Measurements from ENCODE around the gene GPR183. TPM values are rescaled to one million over a fixed set of nuclear protein-coding genes. Genes with fewer than 3 reads are reported as not detected.
A peak's percentile ranks its signal among the peaks of the same experiment; 100 is the strongest.

GPR183 gene
- total RNA-seq, 1 experiment from 2014 or later: 0.11 TPM

- peak within 1 kb of the TSS; percentile 78 for H3K4me3 ChIP-seq (ENCODE audit: low read length)
- H3K27ac ChIP-seq (ENCODE audit: low read length): peak within 1 kb of the TSS; percentile 98
- H3K4me1 ChIP-seq (ENCODE audit: low read length): peaks cover 77% of the 10 kb centered on the region
- H3K79me2 ChIP-seq (ENCODE audit: low read length): peaks cover 80% of the 10 kb centered on the region
- peak within 1 kb of the TSS; percentile 91 for H3K4me2 ChIP-seq (ENCODE audit: low read depth, low read length, poor library complexity, severe bottlenecking)
- no peaks in the 10 kb centered on the region for H3K27me3 ChIP-seq (ENCODE audit: low read length)
- H3K9me2 ChIP-seq (replicated peaks; ENCODE audit: insufficient read depth, low read length): no peaks in the 10 kb centered on the region
- no peaks in the 10 kb centered on the region for H3K9me3 ChIP-seq (ENCODE audit: low read length)
- peaks cover 25% of the 10 kb centered on the region for H3K36me3 ChIP-seq (ENCODE audit: insufficient read depth, low read length)
- H2AFZ ChIP-seq (ENCODE audit: low read length): no peak within 1 kb of the TSS
- DNase-seq: peak; percentile 90
- H4K20me1 ChIP-seq (ENCODE audit: insufficient read depth, low read depth, low read length): peaks cover 15% of the 10 kb centered on the region
- H3K9ac ChIP-seq (ENCODE audit: low read length): peak within 1 kb of the TSS; percentile 73
These were observed 48.9 kb downstream of the GPR183 start, which contains the start of gene GPR18 for GRCh38 chr13:99258210-99258860. TSS of gene GPR18 (minus strand) at chr13:99258379. CDS start at chr13:99255872, 2,507 bp downstream.

- H3K4me2 ChIP-seq (ENCODE audit: low read depth, low read length, poor library complexity, severe bottlenecking): peak overlapping the region; percentile 91
These were observed 49.9 kb downstream of the GPR183 start for GRCh38 chr13:99257291-99257690.

GRCh38 chr13:99256709-99257108 is 50.5 kb downstream of the GPR183 start:
- peak overlapping the region; percentile 73 for H3K9ac ChIP-seq (ENCODE audit: low read length)
- H3K27ac ChIP-seq (ENCODE audit: low read length): peak overlapping the region; percentile 98
- peaks cover 68% of the 10 kb centered on the region for H3K4me1 ChIP-seq (ENCODE audit: low read length)

More at GRCh38 chr13:99257291-99257690, 49.9 kb downstream of the GPR183 start:
- peak overlapping the region; percentile 98 for H3K27ac ChIP-seq (ENCODE audit: low read length)
- H3K9ac ChIP-seq (ENCODE audit: low read length): peak overlapping the region; percentile 73
- H3K27me3 ChIP-seq (ENCODE audit: low read length): no peaks in the 10 kb centered on the region
- no peaks in the 10 kb centered on the region for H3K9me2 ChIP-seq (replicated peaks; ENCODE audit: insufficient read depth, low read length)
- H4K20me1 ChIP-seq (ENCODE audit: insufficient read depth, low read depth, low read length): peaks cover 15% of the 10 kb centered on the region
- peaks cover 75% of the 10 kb centered on the region for H3K79me2 ChIP-seq (ENCODE audit: low read length)
- H3K9me3 ChIP-seq (ENCODE audit: low read length): no peaks in the 10 kb centered on the region
- H3K36me3 ChIP-seq (ENCODE audit: insufficient read depth, low read length): peaks cover 25% of the 10 kb centered on the region
- H2AFZ ChIP-seq (ENCODE audit: low read length): no peak overlapping the region
- peak; percentile 77 for DNase-seq
- peaks cover 68% of the 10 kb centered on the region for H3K4me1 ChIP-seq (ENCODE audit: low read length)
- peak overlapping the region; percentile 78 for H3K4me3 ChIP-seq (ENCODE audit: low read length)

GRCh38 chr13:99256283-99256682 is 50.9 kb downstream of the GPR183 start:
- Histone ChIP-seq H3K4me2 (ENCODE audit: low read depth, low read length, poor library complexity, severe bottlenecking) (peak overlapping the region; percentile 91), H3K9me3 (ENCODE audit: low read length) (no peaks in the 10 kb centered on the region), H3K4me3 (ENCODE audit: low read length) (peak overlapping the region; percentile 78), H2AFZ (ENCODE audit: low read length) (no peak overlapping the region), H4K20me1 (ENCODE audit: insufficient read depth, low read depth, low read length) (peaks cover 15% of the 10 kb centered on the region), H3K79me2 (ENCODE audit: low read length) (peaks cover 76% of the 10 kb centered on the region), H3K36me3 (ENCODE audit: insufficient read depth, low read length) (peaks cover 25% of the 10 kb centered on the region), H3K9ac (ENCODE audit: low read length) (peak overlapping the region; percentile 73), H3K27ac (ENCODE audit: low read length) (peak overlapping the region; percentile 98), H3K4me1 (ENCODE audit: low read length) (peaks cover 68% of the 10 kb centered on the region), H3K9me2 (replicated peaks; ENCODE audit: insufficient read depth, low read length) (no peaks in the 10 kb centered on the region), H3K27me3 (ENCODE audit: low read length) (no peaks in the 10 kb centered on the region)
- DNase-seq: peak; percentile 80

More at GRCh38 chr13:99256709-99257108, 50.5 kb downstream of the GPR183 start:
- Histone ChIP-seq H3K9me2 (replicated peaks; ENCODE audit: insufficient read depth, low read length) (no peaks in the 10 kb centered on the region), H3K36me3 (ENCODE audit: insufficient read depth, low read length) (peaks cover 25% of the 10 kb centered on the region), H3K79me2 (ENCODE audit: low read length) (peaks cover 76% of the 10 kb centered on the region), H2AFZ (ENCODE audit: low read length) (no peak overlapping the region), H3K4me3 (ENCODE audit: low read length) (peak overlapping the region; percentile 78), H3K27me3 (ENCODE audit: low read length) (no peaks in the 10 kb centered on the region), H4K20me1 (ENCODE audit: insufficient read depth, low read depth, low read length) (peaks cover 15% of the 10 kb centered on the region), H3K4me2 (ENCODE audit: low read depth, low read length, poor library complexity, severe bottlenecking) (peak overlapping the region; percentile 91), H3K9me3 (ENCODE audit: low read length) (no peaks in the 10 kb centered on the region)
- DNase-seq: peak; percentile 78

GRCh38 chr13:99255271-99255670 is 51.9 kb downstream of the GPR183 start:
- H2AFZ ChIP-seq (ENCODE audit: low read length): no peak overlapping the region
- no peaks in the 10 kb centered on the region for H3K27me3 ChIP-seq (ENCODE audit: low read length)
- DNase-seq: no peak
- peaks cover 68% of the 10 kb centered on the region for H3K79me2 ChIP-seq (ENCODE audit: low read length)
- no peak overlapping the region for H3K9ac ChIP-seq (ENCODE audit: low read length)
- peaks cover 25% of the 10 kb centered on the region for H3K36me3 ChIP-seq (ENCODE audit: insufficient read depth, low read length)
- peaks cover 59% of the 10 kb centered on the region for H3K4me1 ChIP-seq (ENCODE audit: low read length)
- H3K4me2 ChIP-seq (ENCODE audit: low read depth, low read length, poor library complexity, severe bottlenecking): peak overlapping the region; percentile 91
- H4K20me1 ChIP-seq (ENCODE audit: insufficient read depth, low read depth, low read length): peaks cover 15% of the 10 kb centered on the region
- H3K4me3 ChIP-seq (ENCODE audit: low read length): peak overlapping the region; percentile 78
- H3K27ac ChIP-seq (ENCODE audit: low read length): peak overlapping the region; percentile 98
- no peaks in the 10 kb centered on the region for H3K9me2 ChIP-seq (replicated peaks; ENCODE audit: insufficient read depth, low read length)
- H3K9me3 ChIP-seq (ENCODE audit: low read length): no peaks in the 10 kb centered on the region

GRCh38 chr13:99254830-99255229 is 52.4 kb downstream of the GPR183 start:
- Histone ChIP-seq H3K9ac (ENCODE audit: low read length) (no peak overlapping the region), H4K20me1 (ENCODE audit: insufficient read depth, low read depth, low read length) (peaks cover 15% of the 10 kb centered on the region), H3K36me3 (ENCODE audit: insufficient read depth, low read length) (peaks cover 22% of the 10 kb centered on the region), H3K4me1 (ENCODE audit: low read length) (peaks cover 54% of the 10 kb centered on the region), H3K9me3 (ENCODE audit: low read length) (no peaks in the 10 kb centered on the region), H3K4me2 (ENCODE audit: low read depth, low read length, poor library complexity, severe bottlenecking) (peak overlapping the region; percentile 91), H3K27me3 (ENCODE audit: low read length) (no peaks in the 10 kb centered on the region), H3K9me2 (replicated peaks; ENCODE audit: insufficient read depth, low read length) (no peaks in the 10 kb centered on the region), H3K27ac (ENCODE audit: low read length) (no peak overlapping the region), H3K79me2 (ENCODE audit: low read length) (peaks cover 64% of the 10 kb centered on the region), H2AFZ (ENCODE audit: low read length) (no peak overlapping the region), H3K4me3 (ENCODE audit: low read length) (no peak overlapping the region)
- DNase-seq: no peak

- Histone ChIP-seq H3K79me2 (ENCODE audit: low read length) (peaks cover 58% of the 10 kb centered on the region), H4K20me1 (ENCODE audit: insufficient read depth, low read depth, low read length) (peaks cover 15% of the 10 kb centered on the region), H3K9me3 (ENCODE audit: low read length) (no peaks in the 10 kb centered on the region), H3K4me2 (ENCODE audit: low read depth, low read length, poor library complexity, severe bottlenecking) (no peak overlapping the region), H3K27ac (ENCODE audit: low read length) (peak overlapping the region; percentile 58), H2AFZ (ENCODE audit: low read length) (no peak overlapping the region), H3K27me3 (ENCODE audit: low read length) (no peaks in the 10 kb centered on the region), H3K4me1 (ENCODE audit: low read length) (peaks cover 35% of the 10 kb centered on the region), H3K36me3 (ENCODE audit: insufficient read depth, low read length) (peaks cover 22% of the 10 kb centered on the region), H3K9me2 (replicated peaks; ENCODE audit: insufficient read depth, low read length) (no peaks in the 10 kb centered on the region), H3K9ac (ENCODE audit: low read length) (no peak overlapping the region), H3K4me3 (ENCODE audit: low read length) (no peak overlapping the region)
- DNase-seq: no peak
These were observed 55.3 kb downstream of the GPR183 start for GRCh38 chr13:99251921-99252320.

GRCh38 chr13:99250982-99251825 is 56.0 kb downstream of the GPR183 start:
- H3K4me3 ChIP-seq (ENCODE audit: low read length): no peak overlapping the region
- no peaks in the 10 kb centered on the region for H3K9me2 ChIP-seq (replicated peaks; ENCODE audit: insufficient read depth, low read length)
- H3K36me3 ChIP-seq (ENCODE audit: insufficient read depth, low read length): peaks cover 22% of the 10 kb centered on the region
- H3K27ac ChIP-seq (ENCODE audit: low read length): peak overlapping the region; percentile 58
- H4K20me1 ChIP-seq (ENCODE audit: insufficient read depth, low read depth, low read length): peaks cover 15% of the 10 kb centered on the region
- H3K79me2 ChIP-seq (ENCODE audit: low read length): peaks cover 52% of the 10 kb centered on the region
- no peak for DNase-seq
- peaks cover 28% of the 10 kb centered on the region for H3K4me1 ChIP-seq (ENCODE audit: low read length)
- no peaks in the 10 kb centered on the region for H3K27me3 ChIP-seq (ENCODE audit: low read length)
- peak overlapping the region; percentile 6 for H3K4me2 ChIP-seq (ENCODE audit: low read depth, low read length, poor library complexity, severe bottlenecking)
- no peak overlapping the region for H3K9ac ChIP-seq (ENCODE audit: low read length)
- H3K9me3 ChIP-seq (ENCODE audit: low read length): no peaks in the 10 kb centered on the region
- no peak overlapping the region for H2AFZ ChIP-seq (ENCODE audit: low read length)
